WTC11 (cell line): Measurements from ENCODE around the gene AMBN. TPM values are rescaled to one million over a fixed set of nuclear protein-coding genes. Genes with fewer than 3 reads are reported as not detected.

Experiments used
- ATAC-seq: fragments of 200-7000 bp; cut with Tn5 transposase; 2 replicates; pipeline ENCODE4 v1.10.0; 2021; ENCODE audit warnings: mild to moderate bottlenecking, moderate library complexity
- CTCF ChIA-PET: fragments of 300-600 bp; sonication (Branson Sonifier 250); formaldehyde crosslinking; loops from one replicate; lab custom pipeline; 2021; ENCODE audit warnings: antibody characterized with exemption; lab: Charles Lee
- POLR2A ChIA-PET: fragments of 350-600 bp; sonication (Branson Sonifier 250); formaldehyde crosslinking; loops from one replicate; lab custom pipeline; 2021; ENCODE audit warnings: antibody characterized with exemption; lab: Charles Lee
- DNase-seq: peaks from one replicate; pipeline ENCODE4 v3.0.0; 2021; ENCODE audit warnings: low spot score
- H3K27ac Mint-ChIP-seq: 2 replicates; pipeline ENCODE4 v1.8.0; 2021; ENCODE audit warnings: mixed read lengths
- H3K27me3 Mint-ChIP-seq: 2 replicates; pipeline ENCODE4 v1.8.0; 2021; ENCODE audit warnings: low read depth, mild to moderate bottlenecking, moderate library complexity, mixed read lengths
- H3K36me3 Mint-ChIP-seq: 2 replicates; pipeline ENCODE4 v1.8.0; 2021; ENCODE audit warnings: mixed read lengths
- H3K4me1 Mint-ChIP-seq: 2 replicates; pipeline ENCODE4 v1.8.0; 2022; ENCODE audit warnings: mixed read lengths
- H3K4me3 Mint-ChIP-seq: 2 replicates; pipeline ENCODE4 v1.8.0; 2021; ENCODE audit warnings: mild to moderate bottlenecking, moderate library complexity, mixed read lengths
- H3K9me3 Mint-ChIP-seq: 2 replicates; pipeline ENCODE4 v1.8.0; 2021; ENCODE audit warnings: mixed read lengths
- ATF1 ChIP-seq: sonication (generic); formaldehyde crosslinking; IDR thresholded peaks from 2 replicates; pipeline ENCODE4 v1.8.1; 2023; ENCODE audit warnings: mild to moderate bottlenecking, moderate library complexity, missing genetic modification reagents
- CREM ChIP-seq: sonication (generic); formaldehyde crosslinking; IDR thresholded peaks from 2 replicates; pipeline ENCODE4 v1.8.1; 2022; ENCODE audit warnings: mild to moderate bottlenecking, missing genetic modification reagents, moderate library complexity
- IRF2 ChIP-seq: sonication (generic); formaldehyde crosslinking; IDR thresholded peaks from 2 replicates; pipeline ENCODE4 v1.8.0; 2022; ENCODE audit warnings: low read depth, missing genetic modification reagents, borderline replicate concordance
- JAZF1 ChIP-seq: fragments of 250-450 bp; sonication (Bioruptor Pico); IDR thresholded peaks from 2 replicates; pipeline ENCODE4 v1.9.0; 2021; ENCODE audit warnings: moderate library complexity, mild to moderate bottlenecking, inconsistent platforms
- JUN ChIP-seq: sonication (generic); formaldehyde crosslinking; IDR thresholded peaks from 2 replicates; pipeline ENCODE4 v1.8.0; 2023; ENCODE audit warnings: mild to moderate bottlenecking, missing genetic modification reagents
- NR1H2 ChIP-seq: sonication (generic); formaldehyde crosslinking; IDR thresholded peaks from 2 replicates; pipeline ENCODE4 v1.9.0; 2021; ENCODE audit warnings: mild to moderate bottlenecking, moderate library complexity, missing genetic modification reagents
- TEAD4 ChIP-seq: sonication (generic); formaldehyde crosslinking; IDR thresholded peaks from 2 replicates; pipeline ENCODE4 v1.8.0; 2022; ENCODE audit warnings: mild to moderate bottlenecking, missing genetic modification reagents
- ZNF232 ChIP-seq: sonication (generic); formaldehyde crosslinking; IDR thresholded peaks from 2 replicates; pipeline ENCODE4 v1.8.0; 2022; ENCODE audit warnings: mild to moderate bottlenecking, missing genetic modification reagents
- ZNF317 ChIP-seq: sonication (generic); formaldehyde crosslinking; IDR thresholded peaks from 2 replicates; pipeline ENCODE4 v1.8.1; 2023; ENCODE audit warnings: low read depth, mild to moderate bottlenecking, moderate library complexity, missing genetic modification reagents, borderline replicate concordance
- ZNF416 ChIP-seq: fragments of 250-450 bp; sonication (Bioruptor Pico); IDR thresholded peaks from 2 replicates; pipeline ENCODE4 v1.9.0; 2021; ENCODE audit warnings: mild to moderate bottlenecking, inconsistent platforms
- total RNA-seq: library from RNA; stranded (reverse); gene quantifications from 3 replicates; pipeline ENCODE4 v1.2.3, GENCODE V29; 2021
- TF ChIP-seq, protein P1 (sequence below): sonication (generic); formaldehyde crosslinking; IDR thresholded peaks from 2 replicates; pipeline ENCODE4 v1.8.1; 2022; ENCODE audit warnings: missing genetic modification reagents, borderline replicate concordance
- TF ChIP-seq, protein P2 (sequence below): sonication (generic); formaldehyde crosslinking; IDR thresholded peaks from 2 replicates; pipeline ENCODE4 v1.8.0; 2022; ENCODE audit warnings: mild to moderate bottlenecking, missing genetic modification reagents
- TF ChIP-seq, protein P3 (sequence below): fragments of 250-450 bp; sonication (Bioruptor Pico); IDR thresholded peaks from 2 replicates; pipeline ENCODE4 v1.8.0; 2021; ENCODE audit warnings: mild to moderate bottlenecking
- TF ChIP-seq, protein P4 (sequence below): fragments of 200-600 bp; IDR thresholded peaks from 2 replicates; pipeline ENCODE4 v1.8.0; 2022; ENCODE audit warnings: antibody characterized with exemption
- TF ChIP-seq, protein P5 (sequence below): sonication (generic); formaldehyde crosslinking; IDR thresholded peaks from 2 replicates; pipeline ENCODE4 v1.8.1; 2022; ENCODE audit warnings: mild to moderate bottlenecking, moderate library complexity, missing genetic modification reagents
- TF ChIP-seq, protein P6 (sequence below): sonication (generic); formaldehyde crosslinking; IDR thresholded peaks from 2 replicates; pipeline ENCODE4 v1.8.1; 2022; ENCODE audit warnings: mild to moderate bottlenecking, missing genetic modification reagents, moderate library complexity, borderline replicate concordance
- TF ChIP-seq, protein P7 (sequence below): sonication (generic); formaldehyde crosslinking; conservative IDR thresholded peaks from 2 replicates; pipeline ENCODE4 v1.8.1; 2023; ENCODE audit warnings: mild to moderate bottlenecking, low read depth, missing genetic modification reagents, moderate library complexity
- TF ChIP-seq, protein P8 (sequence below): sonication (generic); formaldehyde crosslinking; IDR thresholded peaks from 2 replicates; pipeline ENCODE4 v1.8.0; 2022; ENCODE audit warnings: mild to moderate bottlenecking, missing genetic modification reagents

The AMBN gene
- total RNA-seq, 1 experiment from 2014 or later, result not detected

DNA sequence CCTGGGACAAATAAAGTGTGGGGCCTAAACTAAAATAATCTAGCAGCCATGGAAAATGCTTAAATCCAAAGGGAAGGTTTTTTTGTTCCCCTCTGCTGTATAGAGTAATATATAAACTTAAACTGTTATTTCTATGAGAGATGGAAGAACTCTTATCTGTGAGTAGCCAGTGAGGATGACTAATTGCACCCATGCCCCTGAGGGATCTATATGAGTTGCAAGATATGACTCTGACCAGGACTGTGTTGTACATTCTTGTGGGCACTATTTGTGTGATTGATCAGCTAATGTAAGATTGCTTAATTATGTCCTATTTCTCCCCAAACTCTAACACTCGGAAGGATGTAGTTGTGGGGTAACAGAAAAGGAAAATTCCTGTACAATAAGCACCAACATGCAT is 35.2 kb upstream of the AMBN start (continued):
- TF ChIP-seq TEAD4 (CRISPR knock-in tag) (no peak), JUN (CRISPR knock-in tag) (no peak), JAZF1 (no peak), ATF1 (CRISPR knock-in tag) (no peak), NR1H2 (no peak)
- TF ChIP-seq, protein P1, sequence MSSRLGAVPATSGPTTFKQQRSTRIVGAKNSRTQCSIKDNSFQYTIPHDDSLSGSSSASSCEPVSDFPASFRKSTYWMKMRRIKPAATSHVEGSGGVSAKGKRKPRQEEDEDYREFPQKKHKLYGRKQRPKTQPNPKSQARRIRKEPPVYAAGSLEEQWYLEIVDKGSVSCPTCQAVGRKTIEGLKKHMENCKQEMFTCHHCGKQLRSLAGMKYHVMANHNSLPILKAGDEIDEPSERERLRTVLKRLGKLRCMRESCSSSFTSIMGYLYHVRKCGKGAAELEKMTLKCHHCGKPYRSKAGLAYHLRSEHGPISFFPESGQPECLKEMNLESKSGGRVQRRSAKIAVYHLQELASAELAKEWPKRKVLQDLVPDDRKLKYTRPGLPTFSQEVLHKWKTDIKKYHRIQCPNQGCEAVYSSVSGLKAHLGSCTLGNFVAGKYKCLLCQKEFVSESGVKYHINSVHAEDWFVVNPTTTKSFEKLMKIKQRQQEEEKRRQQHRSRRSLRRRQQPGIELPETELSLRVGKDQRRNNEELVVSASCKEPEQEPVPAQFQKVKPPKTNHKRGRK (CRISPR knock-in tag), result no peak
- TF ChIP-seq, protein P2, sequence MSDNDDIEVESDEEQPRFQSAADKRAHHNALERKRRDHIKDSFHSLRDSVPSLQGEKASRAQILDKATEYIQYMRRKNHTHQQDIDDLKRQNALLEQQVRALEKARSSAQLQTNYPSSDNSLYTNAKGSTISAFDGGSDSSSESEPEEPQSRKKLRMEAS (CRISPR knock-in tag), result no peak
- TF ChIP-seq, protein P3, sequence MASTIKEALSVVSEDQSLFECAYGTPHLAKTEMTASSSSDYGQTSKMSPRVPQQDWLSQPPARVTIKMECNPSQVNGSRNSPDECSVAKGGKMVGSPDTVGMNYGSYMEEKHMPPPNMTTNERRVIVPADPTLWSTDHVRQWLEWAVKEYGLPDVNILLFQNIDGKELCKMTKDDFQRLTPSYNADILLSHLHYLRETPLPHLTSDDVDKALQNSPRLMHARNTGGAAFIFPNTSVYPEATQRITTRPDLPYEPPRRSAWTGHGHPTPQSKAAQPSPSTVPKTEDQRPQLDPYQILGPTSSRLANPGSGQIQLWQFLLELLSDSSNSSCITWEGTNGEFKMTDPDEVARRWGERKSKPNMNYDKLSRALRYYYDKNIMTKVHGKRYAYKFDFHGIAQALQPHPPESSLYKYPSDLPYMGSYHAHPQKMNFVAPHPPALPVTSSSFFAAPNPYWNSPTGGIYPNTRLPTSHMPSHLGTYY (CRISPR knock-in tag), result no peak

DNA sequence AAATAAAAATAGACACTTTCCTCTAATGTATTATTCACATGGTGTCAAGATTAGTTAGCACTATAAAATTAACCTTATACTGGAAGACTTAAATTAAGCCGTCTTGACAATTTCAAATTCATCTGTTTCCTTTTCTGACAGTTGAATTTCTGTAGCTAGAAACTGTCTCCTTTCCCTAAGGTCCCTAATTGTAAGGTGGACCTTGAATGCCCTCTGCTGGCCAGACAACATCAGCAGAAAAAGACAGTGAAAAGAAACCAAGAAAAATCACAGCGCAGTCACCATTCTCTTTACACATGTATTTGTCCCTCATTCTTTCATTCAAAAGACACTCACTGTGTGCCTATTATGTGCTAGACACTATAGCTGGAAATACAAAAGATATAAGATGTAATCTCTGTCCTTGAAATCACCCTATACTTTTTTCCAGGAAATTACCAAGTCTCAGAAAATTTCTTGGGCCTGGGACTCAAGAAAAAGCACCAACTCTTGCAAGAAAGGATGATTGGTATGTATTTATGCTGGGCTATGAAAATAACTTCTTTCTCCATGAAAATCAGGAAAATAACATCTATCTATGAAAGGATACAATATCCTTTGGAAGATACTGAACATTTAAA is 32.7 kb upstream of the AMBN start:
- Mint-ChIP-seq H3K27me3 (no peaks in the 10 kb centered on the region), H3K4me1 (peaks cover 8% of the 10 kb centered on the region), H3K9me3 (peaks cover 7% of the 10 kb centered on the region), H3K36me3 (no peaks in the 10 kb centered on the region), H3K4me3 (no peak overlapping the region), H3K27ac (no peak overlapping the region)
- ATAC-seq, result peak; percentile 68
- ChIA-PET POLR2A (no interaction called here), CTCF (interaction anchor here (0.6 to 1.3 kb wide), 7 partner anchors 11 to 875 kb away, joined by 3 to 6 read pairs (median 4); no protein-coding TSS in a partner anchor)
- peak; percentile 49 for DNase-seq
- TF ChIP-seq, protein P4, sequence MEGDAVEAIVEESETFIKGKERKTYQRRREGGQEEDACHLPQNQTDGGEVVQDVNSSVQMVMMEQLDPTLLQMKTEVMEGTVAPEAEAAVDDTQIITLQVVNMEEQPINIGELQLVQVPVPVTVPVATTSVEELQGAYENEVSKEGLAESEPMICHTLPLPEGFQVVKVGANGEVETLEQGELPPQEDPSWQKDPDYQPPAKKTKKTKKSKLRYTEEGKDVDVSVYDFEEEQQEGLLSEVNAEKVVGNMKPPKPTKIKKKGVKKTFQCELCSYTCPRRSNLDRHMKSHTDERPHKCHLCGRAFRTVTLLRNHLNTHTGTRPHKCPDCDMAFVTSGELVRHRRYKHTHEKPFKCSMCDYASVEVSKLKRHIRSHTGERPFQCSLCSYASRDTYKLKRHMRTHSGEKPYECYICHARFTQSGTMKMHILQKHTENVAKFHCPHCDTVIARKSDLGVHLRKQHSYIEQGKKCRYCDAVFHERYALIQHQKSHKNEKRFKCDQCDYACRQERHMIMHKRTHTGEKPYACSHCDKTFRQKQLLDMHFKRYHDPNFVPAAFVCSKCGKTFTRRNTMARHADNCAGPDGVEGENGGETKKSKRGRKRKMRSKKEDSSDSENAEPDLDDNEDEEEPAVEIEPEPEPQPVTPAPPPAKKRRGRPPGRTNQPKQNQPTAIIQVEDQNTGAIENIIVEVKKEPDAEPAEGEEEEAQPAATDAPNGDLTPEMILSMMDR, result peak; percentile 49
- TF ChIP-seq, protein P5, sequence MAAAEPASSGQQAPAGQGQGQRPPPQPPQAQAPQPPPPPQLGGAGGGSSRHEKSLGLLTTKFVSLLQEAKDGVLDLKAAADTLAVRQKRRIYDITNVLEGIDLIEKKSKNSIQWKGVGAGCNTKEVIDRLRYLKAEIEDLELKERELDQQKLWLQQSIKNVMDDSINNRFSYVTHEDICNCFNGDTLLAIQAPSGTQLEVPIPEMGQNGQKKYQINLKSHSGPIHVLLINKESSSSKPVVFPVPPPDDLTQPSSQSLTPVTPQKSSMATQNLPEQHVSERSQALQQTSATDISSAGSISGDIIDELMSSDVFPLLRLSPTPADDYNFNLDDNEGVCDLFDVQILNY (CRISPR knock-in tag), result no peak
- TF ChIP-seq CREM (CRISPR knock-in tag), result no peak

DNA sequence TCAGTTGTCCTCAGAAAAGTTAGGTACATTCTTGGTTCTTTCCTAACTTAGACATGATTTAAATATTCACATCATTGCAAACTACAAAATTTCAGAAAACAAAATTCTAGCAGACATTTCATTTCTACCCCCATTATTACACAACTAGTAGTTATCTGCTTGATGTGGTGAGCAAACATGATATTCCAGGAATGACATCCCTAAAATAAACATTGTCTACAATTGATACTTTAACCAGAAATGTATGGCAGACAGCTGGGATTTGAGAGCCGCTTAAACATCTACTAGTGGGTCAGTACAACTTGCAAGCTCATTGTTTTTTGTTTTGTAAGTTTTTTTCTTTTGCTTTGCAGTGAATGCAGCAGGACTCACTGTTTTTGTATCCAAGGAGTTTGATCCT is 32.1 kb upstream of the AMBN start:
- no peak for ATAC-seq
- no peak for TF ChIP-seq IRF2 (CRISPR knock-in tag)
- TF ChIP-seq, protein P6, sequence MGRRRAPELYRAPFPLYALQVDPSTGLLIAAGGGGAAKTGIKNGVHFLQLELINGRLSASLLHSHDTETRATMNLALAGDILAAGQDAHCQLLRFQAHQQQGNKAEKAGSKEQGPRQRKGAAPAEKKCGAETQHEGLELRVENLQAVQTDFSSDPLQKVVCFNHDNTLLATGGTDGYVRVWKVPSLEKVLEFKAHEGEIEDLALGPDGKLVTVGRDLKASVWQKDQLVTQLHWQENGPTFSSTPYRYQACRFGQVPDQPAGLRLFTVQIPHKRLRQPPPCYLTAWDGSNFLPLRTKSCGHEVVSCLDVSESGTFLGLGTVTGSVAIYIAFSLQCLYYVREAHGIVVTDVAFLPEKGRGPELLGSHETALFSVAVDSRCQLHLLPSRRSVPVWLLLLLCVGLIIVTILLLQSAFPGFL, result no peak
- no peak for TF ChIP-seq ZNF317 (CRISPR knock-in tag)
- TF ChIP-seq ZNF416 (CRISPR knock-in tag), result no peak
- TF ChIP-seq, protein P7, sequence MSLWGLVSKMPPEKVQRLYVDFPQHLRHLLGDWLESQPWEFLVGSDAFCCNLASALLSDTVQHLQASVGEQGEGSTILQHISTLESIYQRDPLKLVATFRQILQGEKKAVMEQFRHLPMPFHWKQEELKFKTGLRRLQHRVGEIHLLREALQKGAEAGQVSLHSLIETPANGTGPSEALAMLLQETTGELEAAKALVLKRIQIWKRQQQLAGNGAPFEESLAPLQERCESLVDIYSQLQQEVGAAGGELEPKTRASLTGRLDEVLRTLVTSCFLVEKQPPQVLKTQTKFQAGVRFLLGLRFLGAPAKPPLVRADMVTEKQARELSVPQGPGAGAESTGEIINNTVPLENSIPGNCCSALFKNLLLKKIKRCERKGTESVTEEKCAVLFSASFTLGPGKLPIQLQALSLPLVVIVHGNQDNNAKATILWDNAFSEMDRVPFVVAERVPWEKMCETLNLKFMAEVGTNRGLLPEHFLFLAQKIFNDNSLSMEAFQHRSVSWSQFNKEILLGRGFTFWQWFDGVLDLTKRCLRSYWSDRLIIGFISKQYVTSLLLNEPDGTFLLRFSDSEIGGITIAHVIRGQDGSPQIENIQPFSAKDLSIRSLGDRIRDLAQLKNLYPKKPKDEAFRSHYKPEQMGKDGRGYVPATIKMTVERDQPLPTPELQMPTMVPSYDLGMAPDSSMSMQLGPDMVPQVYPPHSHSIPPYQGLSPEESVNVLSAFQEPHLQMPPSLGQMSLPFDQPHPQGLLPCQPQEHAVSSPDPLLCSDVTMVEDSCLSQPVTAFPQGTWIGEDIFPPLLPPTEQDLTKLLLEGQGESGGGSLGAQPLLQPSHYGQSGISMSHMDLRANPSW, result no peak
- no peak for TF ChIP-seq ZNF232 (CRISPR knock-in tag)
- TF ChIP-seq, protein P8, sequence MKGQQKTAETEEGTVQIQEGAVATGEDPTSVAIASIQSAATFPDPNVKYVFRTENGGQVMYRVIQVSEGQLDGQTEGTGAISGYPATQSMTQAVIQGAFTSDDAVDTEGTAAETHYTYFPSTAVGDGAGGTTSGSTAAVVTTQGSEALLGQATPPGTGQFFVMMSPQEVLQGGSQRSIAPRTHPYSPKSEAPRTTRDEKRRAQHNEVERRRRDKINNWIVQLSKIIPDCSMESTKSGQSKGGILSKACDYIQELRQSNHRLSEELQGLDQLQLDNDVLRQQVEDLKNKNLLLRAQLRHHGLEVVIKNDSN (CRISPR knock-in tag), result no peak
- POLR2A ChIA-PET, result no interaction called here

More for the DNA sequence above, 32.1 kb upstream of the AMBN start:
- Mint-ChIP-seq H3K36me3 (no peaks in the 10 kb centered on the region), H3K27me3 (no peaks in the 10 kb centered on the region), H3K4me3 (no peak overlapping the region), H3K4me1 (peaks cover 8% of the 10 kb centered on the region), H3K27ac (no peak overlapping the region), H3K9me3 (peaks cover 7% of the 10 kb centered on the region)
- DNase-seq, result no peak
- CTCF ChIA-PET, result no interaction called here
